NCI-H2171 (cell line): ENCODE results near the gene CLASRP.
A peak's percentile ranks its signal among the peaks of the same experiment; 100 is the strongest.
"Not testable (repeated sequence)": the region's sequence is repeated elsewhere in the genome, so short reads cannot be mapped to it uniquely, and the experiment has no call there.

ENCODE experiments used
- DNase-seq: peaks from one replicate; lab custom pipeline; 2025; lab: John Stamatoyannopoulos, UW

The CLASRP gene

GRCh38 chr19:45103508-45104319 is 64.9 kb downstream of the CLASRP start:
- DNase-seq = no peak

GRCh38 chr19:45104658-45105349 is 66.0 kb downstream of the CLASRP start:
- DNase-seq = no peak

GRCh38 chr19:45106363-45106762 is 67.5 kb downstream of the CLASRP start:
- DNase-seq = not testable (repeated sequence)

- no peak for DNase-seq
Observed at GRCh38 chr19:45107621-45108150, 68.8 kb downstream of the CLASRP start.

GRCh38 chr19:45110851-45111266 is 72.0 kb downstream of the CLASRP start:
- DNase-seq = no peak

- DNase-seq = no peak
Observed at GRCh38 chr19:45112111-45112827, 73.4 kb downstream of the CLASRP start.

GRCh38 chr19:45113628-45114027 is 74.8 kb downstream of the CLASRP start:
- DNase-seq = peak; percentile 49

- peak; percentile 78 for DNase-seq
Observed at GRCh38 chr19:45114116-45114515, 75.3 kb downstream of the CLASRP start.

GRCh38 chr19:45115809-45116615 is 77.2 kb downstream of the CLASRP start:
- peak; percentile 93 for DNase-seq

- DNase-seq = peak; percentile 58
Observed at GRCh38 chr19:45117167-45117594, 78.3 kb downstream of the CLASRP start.

- DNase-seq = no peak
Observed at GRCh38 chr19:45117671-45118070, 78.8 kb downstream of the CLASRP start.

- DNase-seq = no peak
Observed at GRCh38 chr19:45118106-45118505, 79.3 kb downstream of the CLASRP start.

- peak; percentile 66 for DNase-seq
Observed at GRCh38 chr19:45118591-45119355, 79.9 kb downstream of the CLASRP start.

- no peak for DNase-seq
Observed at GRCh38 chr19:45119582-45119981, 80.7 kb downstream of the CLASRP start.
